ENCODE results near the gene ROPN1B. TPM values are rescaled to one million over a fixed set of nuclear protein-coding genes. Genes with fewer than 3 reads are reported as not detected.

ROPN1B gene
- total RNA-seq, 1 experiment from 2014 or later = 0.13 TPM

GRCh38 chr3:126005951-126006350 lies 37.0 kb downstream of the ROPN1B start:
- peaks cover 19% of the 10 kb centered on the region for H3K9me3 Mint-ChIP-seq
- DNase-seq (ENCODE audit: low spot score) (no peak), ATAC-seq (no peak)
- CTCF ChIA-PET = no interaction called here
- peaks cover 6% of the 10 kb centered on the region; the same call in 1 of the 2 replicates for H3K36me3 Mint-ChIP-seq
- H3K27me3 Mint-ChIP-seq (ENCODE audit: low read depth) = peaks cover 12% of the 10 kb centered on the region
- no peak overlapping the region for H3K4me3 Mint-ChIP-seq
- no peak for TF ChIP-seq ZNF396 (CRISPR knock-in tag; IDR thresholded peaks at IDR 0.05; ENCODE audit: borderline replicate concordance)
- no peak for TF ChIP-seq ZNF219 (CRISPR knock-in tag; IDR thresholded peaks at IDR 0.05; ENCODE audit: borderline replicate concordance)
- TF ChIP-seq, protein P1, sequence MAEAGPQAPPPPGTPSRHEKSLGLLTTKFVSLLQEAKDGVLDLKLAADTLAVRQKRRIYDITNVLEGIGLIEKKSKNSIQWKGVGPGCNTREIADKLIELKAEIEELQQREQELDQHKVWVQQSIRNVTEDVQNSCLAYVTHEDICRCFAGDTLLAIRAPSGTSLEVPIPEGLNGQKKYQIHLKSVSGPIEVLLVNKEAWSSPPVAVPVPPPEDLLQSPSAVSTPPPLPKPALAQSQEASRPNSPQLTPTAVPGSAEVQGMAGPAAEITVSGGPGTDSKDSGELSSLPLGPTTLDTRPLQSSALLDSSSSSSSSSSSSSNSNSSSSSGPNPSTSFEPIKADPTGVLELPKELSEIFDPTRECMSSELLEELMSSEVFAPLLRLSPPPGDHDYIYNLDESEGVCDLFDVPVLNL (CRISPR knock-in tag; IDR thresholded peaks at IDR 0.05; ENCODE audit: borderline replicate concordance, low read depth) = no peak
- TF ChIP-seq, protein P2, sequence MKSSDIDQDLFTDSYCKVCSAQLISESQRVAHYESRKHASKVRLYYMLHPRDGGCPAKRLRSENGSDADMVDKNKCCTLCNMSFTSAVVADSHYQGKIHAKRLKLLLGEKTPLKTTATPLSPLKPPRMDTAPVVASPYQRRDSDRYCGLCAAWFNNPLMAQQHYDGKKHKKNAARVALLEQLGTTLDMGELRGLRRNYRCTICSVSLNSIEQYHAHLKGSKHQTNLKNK (CRISPR knock-in tag; IDR thresholded peaks at IDR 0.05) = no peak
- no peak for TF ChIP-seq ZNF263 (CRISPR knock-in tag; IDR thresholded peaks at IDR 0.05; ENCODE audit: low read depth)
- TF ChIP-seq GABPB1 (CRISPR knock-in tag; IDR thresholded peaks at IDR 0.05) = no peak
- TF ChIP-seq IRF2 (CRISPR knock-in tag; IDR thresholded peaks at IDR 0.05; ENCODE audit: borderline replicate concordance, low read depth) = no peak
- TF ChIP-seq NFE2L1 (CRISPR knock-in tag; IDR thresholded peaks at IDR 0.05) = no peak
- no peak for TF ChIP-seq RORB (CRISPR knock-in tag; IDR thresholded peaks at IDR 0.05)
- TF ChIP-seq ZBTB43 (CRISPR knock-in tag; IDR thresholded peaks at IDR 0.05) = no peak
- no peak for TF ChIP-seq TCF7 (CRISPR knock-in tag; IDR thresholded peaks at IDR 0.05; ENCODE audit: low read depth)
- no peak for TF ChIP-seq TP53 (CRISPR knock-in tag; IDR thresholded peaks at IDR 0.05)
- TF ChIP-seq SOX15 (CRISPR knock-in tag; IDR thresholded peaks at IDR 0.05) = no peak
- TF ChIP-seq CBFB (CRISPR knock-in tag; IDR thresholded peaks at IDR 0.05; ENCODE audit: low read depth) = no peak
- TF ChIP-seq ZNF532 (CRISPR knock-in tag; IDR thresholded peaks at IDR 0.05; ENCODE audit: borderline replicate concordance) = no peak
- H3K4me1 Mint-ChIP-seq = no peaks in the 10 kb centered on the region
- POLR2A ChIA-PET = no interaction called here
- no peak overlapping the region for H3K27ac Mint-ChIP-seq

DNA sequence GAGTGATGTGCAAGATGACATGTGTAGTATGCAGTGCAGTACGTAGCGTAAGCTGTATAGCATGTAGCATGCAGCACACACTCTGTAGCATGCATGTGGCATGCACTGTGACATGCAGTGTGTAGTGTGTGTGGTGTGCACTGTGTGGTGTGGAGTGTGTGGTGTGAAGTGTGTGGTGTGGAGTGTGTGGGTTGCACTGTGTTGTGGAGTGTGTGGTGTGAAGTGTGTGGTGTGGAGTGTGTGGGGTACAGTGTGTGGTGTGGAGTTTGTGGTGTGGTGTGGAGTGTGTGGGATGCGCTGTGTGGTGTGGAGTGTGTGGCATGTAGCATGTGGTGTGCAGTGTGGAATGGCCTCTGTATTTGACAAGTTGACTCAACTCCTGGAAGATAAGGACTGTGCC lies 39.2 kb downstream of the ROPN1B start:
- peaks cover 3% of the 10 kb centered on the region for H3K27me3 Mint-ChIP-seq (ENCODE audit: low read depth)
- ChIA-PET POLR2A (no interaction called here), CTCF (no interaction called here)
- peaks cover 9% of the 10 kb centered on the region; the same call in 1 of the 2 replicates for H3K36me3 Mint-ChIP-seq
- H3K4me1 Mint-ChIP-seq = no peaks in the 10 kb centered on the region
- no peak overlapping the region for H3K27ac Mint-ChIP-seq
- DNase-seq (ENCODE audit: low spot score) = no peak
- no peak for ATAC-seq
- H3K9me3 Mint-ChIP-seq = peaks cover 3% of the 10 kb centered on the region; the same call in 1 of the 2 replicates
- H3K4me3 Mint-ChIP-seq = no peak overlapping the region
- TF ChIP-seq ETV6 (CRISPR knock-in tag; IDR thresholded peaks at IDR 0.05) = no peak
- no peak for TF ChIP-seq GRHL2 (CRISPR knock-in tag; IDR thresholded peaks at IDR 0.05; ENCODE audit: insufficient replicate concordance, severe bottlenecking)
- TF ChIP-seq PREB (CRISPR knock-in tag; IDR thresholded peaks at IDR 0.05; ENCODE audit: borderline replicate concordance) = no peak
- TF ChIP-seq ZNF219 (CRISPR knock-in tag; IDR thresholded peaks at IDR 0.05; ENCODE audit: borderline replicate concordance) = no peak
- TF ChIP-seq ZNF532 (CRISPR knock-in tag; IDR thresholded peaks at IDR 0.05; ENCODE audit: borderline replicate concordance) = no peak
- TF ChIP-seq EMX1 (CRISPR knock-in tag; IDR thresholded peaks at IDR 0.05) = no peak
- TF ChIP-seq MLX (CRISPR knock-in tag; IDR thresholded peaks at IDR 0.05) = no peak
- TF ChIP-seq, protein P3, sequence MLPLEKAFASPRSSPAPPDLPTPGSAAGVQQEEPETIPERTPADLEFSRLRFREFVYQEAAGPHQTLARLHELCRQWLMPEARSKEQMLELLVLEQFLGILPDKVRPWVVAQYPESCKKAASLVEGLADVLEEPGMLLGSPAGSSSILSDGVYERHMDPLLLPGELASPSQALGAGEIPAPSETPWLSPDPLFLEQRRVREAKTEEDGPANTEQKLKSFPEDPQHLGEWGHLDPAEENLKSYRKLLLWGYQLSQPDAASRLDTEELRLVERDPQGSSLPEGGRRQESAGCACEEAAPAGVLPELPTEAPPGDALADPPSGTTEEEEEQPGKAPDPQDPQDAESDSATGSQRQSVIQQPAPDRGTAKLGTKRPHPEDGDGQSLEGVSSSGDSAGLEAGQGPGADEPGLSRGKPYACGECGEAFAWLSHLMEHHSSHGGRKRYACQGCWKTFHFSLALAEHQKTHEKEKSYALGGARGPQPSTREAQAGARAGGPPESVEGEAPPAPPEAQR (CRISPR knock-in tag; IDR thresholded peaks at IDR 0.05) = no peak
